IPS-20b (cell line): ENCODE measurements around the gene TULP4.

Experiments
- H3K27ac ChIP-seq: one replicate; pipeline ENCODE4 v1.5.1; 2013; ENCODE audit warnings: low read length
- H3K27me3 ChIP-seq: 2 replicates; pipeline ENCODE4 v1.6.1; 2013; ENCODE audit warnings: mild to moderate bottlenecking, low read length, inconsistent platforms; ENCODE audit not compliant: insufficient read depth
- H3K36me3 ChIP-seq: 2 replicates; pipeline ENCODE4 v1.6.1; 2013; ENCODE audit warnings: low read depth, mild to moderate bottlenecking, inconsistent platforms, low read length, moderate library complexity; ENCODE audit not compliant: insufficient read depth
- H3K4me1 ChIP-seq: 2 replicates; pipeline ENCODE4 v1.6.1; 2013; ENCODE audit warnings: mild to moderate bottlenecking, control low read depth, inconsistent platforms, low read length, moderate library complexity; ENCODE audit not compliant: insufficient read depth
- H3K4me3 ChIP-seq: 2 replicates; pipeline ENCODE4 v1.5.1; 2013; ENCODE audit warnings: mild to moderate bottlenecking, low read length, inconsistent platforms
- H3K9ac ChIP-seq: 2 replicates; pipeline ENCODE4 v1.6.1; 2013; ENCODE audit warnings: low read depth, mild to moderate bottlenecking, inconsistent platforms, low read length, moderate library complexity
- H3K9me3 ChIP-seq: 2 replicates; pipeline ENCODE4 v1.6.1; 2013; ENCODE audit warnings: mild to moderate bottlenecking, low read depth, low read length, inconsistent platforms; ENCODE audit not compliant: insufficient read depth

TULP4 gene

DNA sequence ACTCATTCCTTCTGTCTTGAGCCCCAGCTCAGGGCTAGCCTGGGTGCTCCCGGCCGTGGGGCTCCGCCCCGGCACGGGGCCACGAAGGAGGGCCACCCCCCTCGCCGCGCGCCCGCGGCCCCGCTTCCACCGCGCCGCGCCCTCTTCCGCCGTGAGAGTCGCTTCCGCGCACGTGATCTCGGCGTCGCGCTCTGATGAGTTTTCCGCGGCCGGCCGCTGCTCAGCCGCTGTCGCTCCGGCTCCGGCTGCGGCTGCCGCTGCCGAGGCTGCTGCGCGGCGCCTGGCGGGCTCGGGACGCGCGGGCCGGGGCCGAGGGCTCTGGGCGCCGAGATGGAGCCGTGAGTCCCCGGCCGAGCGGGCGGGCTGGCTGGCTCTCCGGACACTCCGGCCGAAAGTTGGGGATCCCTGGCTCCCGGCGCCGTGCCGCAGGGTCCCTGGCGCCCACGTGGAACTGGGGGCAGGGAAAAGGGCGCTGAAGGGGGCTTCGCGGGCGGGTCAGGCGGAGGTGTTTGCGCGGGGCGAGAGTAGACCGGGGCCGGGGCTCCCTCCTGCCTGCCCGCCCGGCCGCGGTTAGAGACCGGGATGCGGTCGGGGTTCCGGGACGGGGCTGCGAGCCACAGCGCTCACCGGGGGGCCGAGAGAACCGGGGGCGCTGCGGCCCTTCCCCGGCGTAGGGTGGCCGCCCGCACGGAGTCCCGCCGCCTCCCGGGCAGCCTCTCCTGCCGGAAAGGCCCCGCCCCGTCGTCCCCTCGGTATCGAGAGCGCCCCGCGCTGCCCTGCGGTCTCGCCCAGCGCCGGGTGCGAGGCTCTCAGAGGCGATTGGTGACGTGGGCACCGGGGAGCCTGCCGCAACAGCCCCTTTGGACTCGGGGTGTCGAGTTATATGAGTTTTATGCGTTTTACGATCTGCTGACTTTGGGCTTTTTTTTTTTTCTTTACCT, 247.9 kb downstream of the TULP4 start, which contains the start of gene TMEM181:
TMEM181 (plus strand) TSS at position 197 of the 941 bp plus-strand sequence; CDS start at position 331, 134 bp downstream.
- H3K27me3 ChIP-seq = peaks cover 6% of the 10 kb centered on the region; the same call in 1 of the 2 replicates
- H3K4me3 ChIP-seq = peak within 1 kb of the TSS; percentile 76
- H3K36me3 ChIP-seq = no peaks in the 10 kb centered on the region
- H3K27ac ChIP-seq = no peak within 1 kb of the TSS
- H3K9me3 ChIP-seq = no peaks in the 10 kb centered on the region
- H3K9ac ChIP-seq = peak within 1 kb of the TSS; percentile 71
- 0 out of 2 replicates have a peak, but pooled peaks cover 4% of the 10 kb centered on the region for H3K4me1 ChIP-seq

DNA sequence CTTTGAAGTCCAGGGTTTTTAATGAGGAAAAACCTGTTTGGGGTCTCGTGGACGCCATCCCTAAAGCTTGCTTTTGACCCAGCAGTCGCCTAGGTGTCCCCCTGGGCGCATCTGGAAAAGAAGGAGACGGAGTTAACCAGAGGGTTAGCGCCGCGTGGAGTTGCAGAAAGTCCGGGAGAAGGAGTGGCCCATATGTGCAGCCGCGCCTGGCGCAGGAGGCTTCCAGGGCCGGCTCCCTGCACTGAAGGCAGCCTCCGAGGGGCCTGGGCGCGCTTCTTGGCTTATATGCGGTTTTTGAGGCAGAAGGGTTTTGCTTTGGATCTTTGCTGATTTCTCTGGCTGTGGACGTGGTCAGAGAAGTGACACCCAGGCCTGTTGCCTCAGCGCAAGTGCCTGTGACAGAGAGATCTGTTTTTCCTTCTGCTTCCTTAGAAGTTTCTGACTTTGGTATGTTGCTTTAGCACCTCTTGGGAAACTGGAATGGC, 248.6 kb downstream of the TULP4 start:
- H3K27me3 ChIP-seq = peaks cover 6% of the 10 kb centered on the region; the same call in 1 of the 2 replicates
- H3K27ac ChIP-seq = no peak overlapping the region
- 0 out of 2 replicates have a peak, but pooled peaks cover 4% of the 10 kb centered on the region for H3K4me1 ChIP-seq
- H3K9me3 ChIP-seq = no peaks in the 10 kb centered on the region
- H3K36me3 ChIP-seq = no peaks in the 10 kb centered on the region
- peak overlapping the region; percentile 71 for H3K9ac ChIP-seq
- H3K4me3 ChIP-seq = peak overlapping the region; percentile 76
